Immature natural killer cell (primary cell): ENCODE results near the gene ANO10. TPM values are rescaled to one million over a fixed set of nuclear protein-coding genes. Genes with fewer than 3 reads are reported as not detected.
"Not testable (repeated sequence)": the region's sequence is repeated elsewhere in the genome, so short reads cannot be mapped to it uniquely, and the experiment has no call there.

ENCODE experiments used
- DNase-seq, 3 donors: peaks; one replicate each; pipeline ENCODE4 v3.0.0; 2022; ENCODE audit warnings: mixed read lengths in 1 of 3
- H3K27ac Mint-ChIP-seq, 6 donors: one replicate each; pipeline ENCODE4 v1.8.0; 2020; ENCODE audit warnings: mixed read lengths in 6 of 6, mild to moderate bottlenecking in 5 of 6, inconsistent platforms in 4 of 6, moderate library complexity in 3 of 6
- H3K27me3 Mint-ChIP-seq, 3 donors: one replicate each; pipeline ENCODE4 v1.8.0; 2020 to 2021; ENCODE audit warnings: low read depth in 3 of 3, mild to moderate bottlenecking in 3 of 3, mixed read lengths in 3 of 3, moderate library complexity in 3 of 3, inconsistent platforms in 1 of 3
- H3K36me3 Mint-ChIP-seq, 3 donors: one replicate each; pipeline ENCODE4 v1.8.0; 2020; ENCODE audit warnings: mixed read lengths in 3 of 3, inconsistent platforms in 2 of 3, mild to moderate bottlenecking in 2 of 3
- H3K4me1 Mint-ChIP-seq, 2 donors: one replicate each; pipeline ENCODE4 v1.8.0; 2020; ENCODE audit warnings: inconsistent platforms in 2 of 2, mild to moderate bottlenecking in 2 of 2, mixed read lengths in 2 of 2, moderate library complexity in 1 of 2
- H3K4me3 Mint-ChIP-seq, 5 donors: one replicate each; pipeline ENCODE4 v1.8.0; 2020; ENCODE audit warnings: mild to moderate bottlenecking in 5 of 5, mixed read lengths in 5 of 5, inconsistent platforms in 3 of 5, moderate library complexity in 3 of 5
- H3K9me3 Mint-ChIP-seq, 6 donors: one replicate each; pipeline ENCODE4 v1.8.0; 2020; ENCODE audit warnings: mild to moderate bottlenecking in 6 of 6, mixed read lengths in 6 of 6, inconsistent platforms in 4 of 6, moderate library complexity in 3 of 6
- polyA plus RNA-seq, 3 donors: library from polyadenylated mRNA; unstranded; fragments of 300-500 nt; fragmentation: Illumina TruSeq; gene quantifications; one replicate each; pipeline ENCODE4 v1.2.3, GENCODE V29; 2021

ANO10 gene
- polyA plus RNA-seq, 3 donors from 2014 or later: 8.7 to 9.9 (median 8.8) TPM

DNA sequence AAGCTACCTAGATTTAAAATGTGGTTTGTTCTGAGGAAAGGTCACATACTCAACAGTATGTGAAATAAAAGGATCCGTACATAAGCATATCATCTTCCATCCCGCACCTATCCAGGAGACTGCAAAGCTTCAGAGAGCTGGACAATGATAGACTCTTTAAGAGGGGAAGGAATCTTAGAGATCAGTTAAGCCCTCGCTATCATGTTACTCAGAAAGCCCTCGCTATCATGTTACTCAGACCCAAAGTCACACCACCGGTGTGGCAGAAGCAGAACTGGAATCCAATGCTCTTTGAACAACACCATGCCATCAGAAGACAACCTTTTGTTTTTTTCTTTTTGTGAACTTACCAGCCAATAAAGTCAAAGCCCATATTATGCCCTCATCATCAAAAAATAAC, 5.8 kb downstream of the ANO10 start:
- Mint-ChIP-seq H3K4me3 (no peak overlapping the region), H3K9me3 (no peaks in the 10 kb centered on the region), H3K27ac (no peak overlapping the region), H3K4me1 (peaks cover 4% of the 10 kb centered on the region in 2 donors), H3K27me3 (peaks cover 0 to 2% (median 2%) of the 10 kb centered on the region in 3 donors), H3K36me3 (no peaks in the 10 kb centered on the region)
- no peak for DNase-seq

DNA sequence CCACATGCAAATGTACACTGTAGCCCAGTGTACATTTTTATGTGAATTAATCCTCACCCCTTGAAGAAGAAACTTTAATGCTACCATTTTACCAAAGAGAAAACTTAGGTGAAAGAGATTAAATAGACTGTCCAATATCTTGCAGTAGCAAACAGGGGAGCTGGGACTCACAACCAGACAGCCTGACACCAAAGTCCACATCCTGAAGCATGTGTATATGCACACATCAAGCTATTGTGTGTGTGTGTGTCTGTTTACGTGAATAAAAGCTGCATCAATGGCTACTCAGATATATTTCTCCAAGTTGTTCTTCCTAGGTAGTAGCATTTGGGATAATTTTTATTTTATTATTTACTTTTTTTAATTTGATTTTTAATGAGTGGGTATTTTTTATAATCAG, 6.7 kb downstream of the ANO10 start:
- no peak overlapping the region for H3K27ac Mint-ChIP-seq
- H3K36me3 Mint-ChIP-seq: no peaks in the 10 kb centered on the region
- H3K9me3 Mint-ChIP-seq: no peaks in the 10 kb centered on the region

DNA sequence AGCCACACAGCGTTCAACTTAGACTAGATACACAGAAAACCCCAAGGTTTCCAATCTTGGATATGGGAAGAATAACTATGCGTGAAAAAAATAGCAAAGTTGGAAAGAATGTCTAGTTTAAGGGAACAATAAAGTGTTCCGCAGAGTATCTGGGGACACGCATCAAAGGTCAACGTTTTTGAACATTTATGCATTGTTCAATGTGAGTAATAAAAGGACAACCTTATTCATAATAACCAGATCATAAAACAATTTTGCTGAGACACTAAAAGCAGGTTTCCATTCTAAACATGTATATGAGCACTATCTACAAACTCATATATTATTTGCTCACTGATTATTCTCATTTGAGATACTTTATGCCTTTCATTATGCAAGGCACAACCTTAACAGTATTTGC, 7.8 kb downstream of the ANO10 start:
- no peaks in the 10 kb centered on the region for H3K9me3 Mint-ChIP-seq
- no peaks in the 10 kb centered on the region for H3K36me3 Mint-ChIP-seq
- no peak overlapping the region for H3K4me3 Mint-ChIP-seq
- no peak overlapping the region for H3K27ac Mint-ChIP-seq
- DNase-seq: no peak
- H3K27me3 Mint-ChIP-seq: peaks cover 0 to 2% (median 0%) of the 10 kb centered on the region in 3 donors
- H3K4me1 Mint-ChIP-seq: no peaks in the 10 kb centered on the region

More for the DNA sequence above, 6.7 kb downstream of the ANO10 start:
- Mint-ChIP-seq H3K27me3 (peaks cover 0 to 2% (median 0%) of the 10 kb centered on the region in 3 donors), H3K4me1 (no peaks in the 10 kb centered on the region), H3K4me3 (no peak overlapping the region)
- no peak for DNase-seq

DNA sequence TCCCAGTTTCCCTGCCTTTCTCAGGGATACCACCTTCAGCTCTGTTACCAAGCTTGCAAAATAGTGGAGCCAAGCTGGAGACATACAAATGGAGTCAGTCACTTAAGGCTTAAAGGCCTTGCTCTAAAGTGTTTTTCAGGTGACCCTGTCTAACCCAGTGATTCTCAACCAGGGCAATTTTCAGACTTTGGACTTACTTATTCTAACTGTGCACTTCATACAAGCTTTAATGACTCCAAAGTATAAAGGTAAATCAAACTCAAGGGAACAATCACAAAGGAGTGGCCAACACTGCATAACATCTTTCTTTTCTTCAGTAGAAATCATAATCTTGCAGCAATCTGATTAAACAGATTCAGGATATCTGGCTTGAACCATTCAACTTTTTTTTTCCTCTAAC, 9.4 kb downstream of the ANO10 start:
- Mint-ChIP-seq H3K4me1 (no peaks in the 10 kb centered on the region), H3K4me3 (no peak overlapping the region), H3K36me3 (no peaks in the 10 kb centered on the region), H3K9me3 (no peaks in the 10 kb centered on the region), H3K27me3 (peaks cover 0 to 6% (median 0%) of the 10 kb centered on the region in 3 donors), H3K27ac (no peak overlapping the region)
- DNase-seq: no peak

DNA sequence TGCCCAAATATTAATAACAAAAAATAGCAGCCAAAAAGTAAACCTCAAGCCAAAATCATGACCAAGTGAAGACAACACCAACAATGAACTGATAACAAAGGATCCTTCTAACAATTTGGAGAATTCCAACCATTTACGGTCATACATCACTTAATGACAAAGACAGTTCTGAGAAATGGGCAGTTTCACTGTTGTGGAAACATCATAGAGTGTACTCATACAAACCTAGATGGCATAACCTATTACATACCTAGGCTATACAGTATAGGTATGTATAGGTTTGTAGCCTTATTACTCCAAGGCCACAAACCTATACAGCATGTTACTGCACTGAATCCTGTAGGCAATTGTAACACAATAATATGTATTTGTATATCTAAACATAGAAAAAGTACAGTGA, 12.4 kb downstream of the ANO10 start:
- peaks cover 4% of the 10 kb centered on the region in 3 donors for H3K36me3 Mint-ChIP-seq
- H3K4me3 Mint-ChIP-seq: no peak overlapping the region
- H3K4me1 Mint-ChIP-seq: no peaks in the 10 kb centered on the region

DNA sequence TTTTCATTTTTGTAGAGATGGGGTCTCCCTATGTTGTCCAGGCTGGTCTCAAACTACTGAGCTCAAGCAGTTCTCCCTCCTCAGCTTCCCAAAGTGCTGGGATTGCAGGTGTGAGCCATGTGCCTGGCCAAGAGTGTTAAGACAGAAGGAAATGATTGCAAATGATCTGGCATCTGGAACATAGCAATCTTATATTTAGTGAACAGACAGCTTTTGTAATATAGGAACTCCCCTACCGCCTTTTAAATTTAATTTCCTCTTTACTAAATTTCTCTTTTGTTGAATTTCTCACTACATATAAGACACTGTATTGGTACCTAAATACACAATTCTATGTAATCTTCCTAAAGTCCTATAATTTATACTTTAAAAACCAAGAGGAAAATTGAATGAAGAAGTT, 13.1 kb downstream of the ANO10 start:
- no peaks in the 10 kb centered on the region for H3K9me3 Mint-ChIP-seq
- H3K36me3 Mint-ChIP-seq: peaks cover 7 to 11% (median 9%) of the 10 kb centered on the region in 3 donors

More for the DNA sequence above, 12.4 kb downstream of the ANO10 start:
- Mint-ChIP-seq H3K27ac (no peak overlapping the region), H3K9me3 (no peaks in the 10 kb centered on the region), H3K27me3 (peaks cover 0 to 9% (median 0%) of the 10 kb centered on the region in 3 donors)
- no peak for DNase-seq

DNA sequence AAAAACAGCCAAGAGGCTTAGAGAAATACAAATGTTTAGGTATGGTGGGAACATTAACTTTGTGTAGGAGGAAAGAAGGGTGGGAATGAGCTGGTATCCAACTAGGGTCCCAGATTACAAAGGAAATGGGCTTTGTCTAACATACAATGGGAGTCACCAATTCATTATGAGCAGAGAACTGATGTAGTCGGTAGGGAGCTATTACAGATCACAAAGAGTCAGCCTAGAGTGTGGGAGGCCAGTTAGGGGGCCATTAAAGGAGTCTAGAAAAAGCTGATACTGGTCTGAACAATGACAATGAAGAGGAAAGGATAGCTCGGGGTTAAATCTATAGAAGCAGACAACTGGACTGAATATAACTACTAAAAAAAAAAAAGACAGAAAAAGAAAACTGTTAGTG, 15.5 kb downstream of the ANO10 start:
- no peaks in the 10 kb centered on the region for H3K4me1 Mint-ChIP-seq
- H3K4me3 Mint-ChIP-seq: no peak overlapping the region
- no peak for DNase-seq
- H3K27me3 Mint-ChIP-seq: peaks cover 0 to 7% (median 0%) of the 10 kb centered on the region in 3 donors
- H3K36me3 Mint-ChIP-seq: peaks cover 7 to 17% (median 16%) of the 10 kb centered on the region in 3 donors
- H3K9me3 Mint-ChIP-seq: no peaks in the 10 kb centered on the region
- no peak overlapping the region for H3K27ac Mint-ChIP-seq

More for the DNA sequence above, 13.1 kb downstream of the ANO10 start:
- Mint-ChIP-seq H3K27ac (no peak overlapping the region), H3K27me3 (peaks cover 0 to 9% (median 0%) of the 10 kb centered on the region in 3 donors), H3K4me3 (no peak overlapping the region), H3K4me1 (no peaks in the 10 kb centered on the region)
- no peak for DNase-seq

DNA sequence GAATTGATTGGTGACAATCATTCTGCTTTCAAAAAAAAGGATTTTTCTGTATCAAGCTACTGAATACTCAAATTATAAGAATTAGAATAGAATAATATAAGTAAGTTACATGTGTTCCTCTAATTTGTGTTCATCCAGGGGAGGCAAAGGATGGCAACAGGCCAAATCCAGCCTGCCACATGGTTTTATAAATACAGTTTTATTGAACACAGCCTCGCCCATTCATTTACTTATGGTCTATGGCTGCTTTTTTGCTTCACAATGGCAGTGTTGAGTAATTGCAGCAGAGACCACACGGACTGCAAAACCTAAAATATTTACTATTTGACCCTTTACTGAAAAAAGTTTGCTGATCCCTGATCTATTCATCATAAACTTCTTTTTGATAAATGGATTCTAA, 21.9 kb downstream of the ANO10 start:
- not testable (repeated sequence) for H3K27ac Mint-ChIP-seq, H3K4me3 Mint-ChIP-seq, DNase-seq, H3K9me3 Mint-ChIP-seq, H3K27me3 Mint-ChIP-seq, H3K4me1 Mint-ChIP-seq
- peaks cover 19 to 24% (median 22%) of the 10 kb centered on the region in 3 donors for H3K36me3 Mint-ChIP-seq

DNA sequence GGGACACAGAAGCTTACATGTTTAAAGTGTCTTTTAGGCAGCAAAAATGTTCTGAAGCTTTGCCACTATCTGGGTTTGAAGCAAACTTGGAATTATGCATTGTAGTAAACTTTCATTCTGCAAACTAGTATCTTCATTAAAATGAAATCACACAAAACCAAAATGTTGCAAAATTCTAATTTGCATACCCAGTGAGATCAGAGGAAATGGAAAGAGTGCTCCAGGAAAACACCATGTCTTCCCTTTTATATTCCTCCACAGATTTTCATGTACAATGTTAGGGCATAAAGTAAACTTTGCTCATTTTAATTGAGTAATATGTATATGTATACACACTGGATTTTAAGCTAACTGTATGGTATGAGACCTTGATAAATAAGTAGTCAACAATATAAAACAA, 23.9 kb downstream of the ANO10 start:
- Mint-ChIP-seq H3K36me3 (peaks cover 15 to 31% (median 22%) of the 10 kb centered on the region in 3 donors), H3K27me3 (no peaks in the 10 kb centered on the region), H3K9me3 (peaks cover 4 to 16% (median 6%) of the 10 kb centered on the region in 6 donors), H3K27ac (no peak overlapping the region), H3K4me1 (no peaks in the 10 kb centered on the region), H3K4me3 (no peak overlapping the region)
- DNase-seq: no peak

DNA sequence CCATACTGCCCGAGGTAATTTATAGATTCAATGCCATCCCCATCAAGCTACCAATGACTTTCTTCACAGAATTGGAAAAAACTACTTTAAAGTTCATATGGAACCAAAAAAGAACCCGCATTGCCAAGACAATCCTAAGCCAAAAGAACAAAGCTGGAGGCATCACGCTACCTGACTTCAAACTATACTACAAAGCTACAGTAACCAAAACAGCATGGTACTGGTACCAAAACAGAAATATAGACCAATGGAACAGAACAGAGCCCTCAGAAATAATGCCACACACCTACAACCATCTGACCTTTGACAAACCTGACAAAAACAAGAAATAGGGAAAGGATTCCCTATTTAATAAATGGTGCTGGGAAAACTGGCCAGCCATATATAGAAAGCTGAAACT, 25.6 kb downstream of the ANO10 start:
- Mint-ChIP-seq H3K9me3 (peaks cover 4 to 23% (median 8%) of the 10 kb centered on the region in 6 donors), H3K36me3 (peaks cover 27 to 36% (median 31%) of the 10 kb centered on the region in 3 donors)
- not testable (repeated sequence) for H3K27me3 Mint-ChIP-seq, H3K27ac Mint-ChIP-seq, DNase-seq, H3K4me1 Mint-ChIP-seq, H3K4me3 Mint-ChIP-seq

DNA sequence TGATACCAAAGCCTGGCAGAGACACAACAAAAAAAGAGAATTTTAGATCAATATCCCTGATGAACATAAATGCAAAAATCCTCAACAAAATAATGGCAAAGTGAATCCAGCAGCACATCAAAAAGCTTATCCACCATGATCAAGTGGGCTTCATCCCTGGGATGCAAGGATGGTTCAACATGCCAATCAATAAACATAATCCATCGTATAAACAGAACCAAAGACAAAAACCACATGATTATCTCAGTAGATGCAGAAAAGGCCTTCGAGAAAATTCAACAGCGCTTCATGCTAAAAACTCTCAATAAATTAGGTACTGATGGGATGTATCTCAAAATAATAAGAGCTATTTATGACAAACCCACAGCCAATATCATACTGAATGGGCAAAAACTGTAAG, 26.5 kb downstream of the ANO10 start:
- DNase-seq, H3K4me3 Mint-ChIP-seq, H3K4me1 Mint-ChIP-seq, H3K27ac Mint-ChIP-seq, H3K27me3 Mint-ChIP-seq: not testable (repeated sequence)
- peaks cover 4 to 23% (median 8%) of the 10 kb centered on the region in 6 donors for H3K9me3 Mint-ChIP-seq
- peaks cover 33 to 45% (median 40%) of the 10 kb centered on the region in 3 donors for H3K36me3 Mint-ChIP-seq

DNA sequence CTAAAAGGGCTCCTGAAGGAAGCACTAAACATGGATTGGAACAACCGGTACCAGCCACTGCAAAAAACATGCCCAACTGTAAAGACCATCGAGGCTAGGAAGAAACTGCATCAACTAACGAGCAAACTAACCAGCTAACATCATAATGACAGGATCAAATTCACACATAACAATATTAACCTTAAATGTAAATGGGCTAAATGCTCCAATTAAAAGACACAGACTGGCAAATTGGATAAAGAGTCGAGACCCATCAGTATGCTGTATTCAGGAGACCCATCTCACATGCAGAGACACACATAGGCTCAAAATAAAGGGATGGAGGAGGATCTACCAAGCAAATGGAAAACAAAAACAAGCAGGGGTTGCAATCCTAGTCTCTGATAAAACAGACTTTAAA, 28.2 kb downstream of the ANO10 start:
- not testable (repeated sequence) for H3K4me3 Mint-ChIP-seq, H3K27ac Mint-ChIP-seq, H3K27me3 Mint-ChIP-seq, H3K4me1 Mint-ChIP-seq, DNase-seq
- H3K9me3 Mint-ChIP-seq: peaks cover 4 to 23% (median 8%) of the 10 kb centered on the region in 6 donors
- peaks cover 35 to 51% (median 41%) of the 10 kb centered on the region in 3 donors for H3K36me3 Mint-ChIP-seq

DNA sequence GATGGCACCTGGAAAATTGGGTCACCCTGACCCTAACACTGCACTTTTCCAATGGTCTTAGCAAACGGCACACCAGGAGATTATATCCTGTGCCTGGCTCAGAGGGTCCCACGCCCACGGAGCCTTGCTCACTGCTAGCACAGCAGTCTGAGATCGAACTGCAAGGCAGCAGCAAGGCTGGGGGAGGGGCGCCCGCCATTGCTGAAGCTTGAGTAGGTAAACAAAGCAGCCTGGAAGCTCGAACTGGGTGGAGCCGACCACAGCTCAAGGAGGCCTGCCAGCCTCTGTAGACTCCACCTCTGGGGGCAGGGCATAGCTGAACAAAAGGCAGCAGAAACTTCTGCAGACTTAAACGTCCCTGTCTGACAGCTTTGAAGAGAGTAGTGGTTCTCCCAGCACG, 29.9 kb downstream of the ANO10 start:
- not testable (repeated sequence) for DNase-seq, H3K4me3 Mint-ChIP-seq, H3K27me3 Mint-ChIP-seq, H3K4me1 Mint-ChIP-seq, H3K27ac Mint-ChIP-seq
- Mint-ChIP-seq H3K9me3 (peaks cover 4 to 23% (median 8%) of the 10 kb centered on the region in 6 donors), H3K36me3 (peaks cover 35 to 54% (median 36%) of the 10 kb centered on the region in 3 donors)

DNA sequence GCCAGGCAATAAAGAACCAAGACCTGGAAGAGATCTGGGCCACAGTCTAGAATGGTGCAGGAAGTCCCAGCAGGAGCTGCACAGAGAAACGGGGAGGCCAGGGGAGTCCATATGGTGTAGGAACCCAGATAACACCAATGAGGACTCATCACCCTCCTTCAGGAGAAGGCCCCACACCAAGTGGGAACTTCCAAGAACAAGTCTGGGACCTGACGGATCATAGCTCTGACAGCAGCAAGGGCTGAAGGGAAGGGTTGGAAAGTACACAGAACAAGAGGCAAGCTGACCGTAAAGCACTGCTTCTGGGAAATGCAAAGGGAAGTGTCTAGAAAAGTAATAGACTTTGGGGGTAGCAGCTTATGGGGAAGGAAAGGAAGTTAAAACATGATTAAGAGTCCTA, 34.5 kb downstream of the ANO10 start:
- DNase-seq: no peak
- H3K27me3 Mint-ChIP-seq: no peaks in the 10 kb centered on the region
- peaks cover 0 to 2% of the 10 kb centered on the region in 2 donors for H3K4me1 Mint-ChIP-seq
- H3K36me3 Mint-ChIP-seq: peaks cover 14 to 26% (median 16%) of the 10 kb centered on the region in 3 donors
- no peak overlapping the region for H3K27ac Mint-ChIP-seq
- peaks cover 0 to 4% (median 0%) of the 10 kb centered on the region in 6 donors for H3K9me3 Mint-ChIP-seq
- no peak overlapping the region for H3K4me3 Mint-ChIP-seq
